ENCODE measurements around the gene MON1A.

MON1A gene

DNA sequence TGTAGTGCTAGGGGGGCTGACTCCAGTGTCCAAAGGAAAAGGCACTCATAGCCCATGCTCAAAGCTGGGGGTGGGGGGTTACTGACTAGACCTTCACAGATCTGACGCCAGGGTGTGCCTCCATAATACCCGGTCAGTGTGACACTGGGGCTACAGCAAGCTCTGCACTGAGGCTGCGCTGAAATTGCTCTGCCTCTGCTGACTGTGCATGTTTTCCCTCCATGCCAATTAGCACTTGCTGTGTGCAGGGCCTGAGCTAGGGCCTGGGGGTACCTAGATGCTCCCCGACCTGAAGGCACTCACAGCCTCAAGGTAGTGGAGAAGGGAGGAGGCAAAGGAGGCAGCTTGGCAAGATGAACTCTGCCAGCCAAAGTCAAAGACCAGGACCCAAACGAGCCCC is 65.1 kb downstream of the MON1A start:
- Histone ChIP-seq H3K4me1 (ENCODE audit: control insufficient read depth, insufficient read depth, low read length) (no peaks in the 10 kb centered on the region), H3K4me3 (ENCODE audit: low read depth, low read length) (no peak overlapping the region), H3K27ac (ENCODE audit: extremely low read depth, low read depth, low read length) (no peak overlapping the region), H3K36me3 (ENCODE audit: control insufficient read depth in 2 of 2, insufficient read depth in 1 of 2, low read length in 2 of 2) (no peaks in the 10 kb centered on the region), H3K9me3 (ENCODE audit: control insufficient read depth, insufficient read depth, low read depth, low read length) (no peaks in the 10 kb centered on the region)
- ChIA-PET POLR2A (no interaction called here), CTCF (no interaction called here)
- TF ChIP-seq, protein P1, sequence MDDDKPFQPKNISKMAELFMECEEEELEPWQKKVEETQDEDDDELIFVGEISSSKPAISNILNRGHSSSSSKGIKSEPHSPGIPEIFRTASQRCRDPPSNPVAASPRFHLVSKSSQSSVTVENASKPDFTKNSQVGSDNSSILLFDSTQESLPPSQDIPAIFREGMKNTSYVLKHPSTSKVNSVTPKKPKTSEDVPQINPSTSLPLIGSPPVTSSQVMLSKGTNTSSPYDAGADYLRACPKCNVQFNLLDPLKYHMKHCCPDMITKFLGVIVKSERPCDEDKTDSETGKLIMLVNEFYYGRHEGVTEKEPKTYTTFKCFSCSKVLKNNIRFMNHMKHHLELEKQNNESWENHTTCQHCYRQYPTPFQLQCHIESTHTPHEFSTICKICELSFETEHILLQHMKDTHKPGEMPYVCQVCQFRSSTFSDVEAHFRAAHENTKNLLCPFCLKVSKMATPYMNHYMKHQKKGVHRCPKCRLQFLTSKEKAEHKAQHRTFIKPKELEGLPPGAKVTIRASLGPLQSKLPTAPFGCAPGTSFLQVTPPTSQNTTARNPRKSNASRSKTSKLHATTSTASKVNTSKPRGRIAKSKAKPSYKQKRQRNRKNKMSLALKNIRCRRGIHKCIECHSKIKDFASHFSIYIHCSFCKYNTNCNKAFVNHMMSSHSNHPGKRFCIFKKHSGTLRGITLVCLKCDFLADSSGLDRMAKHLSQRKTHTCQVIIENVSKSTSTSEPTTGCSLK (tag by site-specific recombination; IDR thresholded peaks at IDR 0.05), result no peak

DNA sequence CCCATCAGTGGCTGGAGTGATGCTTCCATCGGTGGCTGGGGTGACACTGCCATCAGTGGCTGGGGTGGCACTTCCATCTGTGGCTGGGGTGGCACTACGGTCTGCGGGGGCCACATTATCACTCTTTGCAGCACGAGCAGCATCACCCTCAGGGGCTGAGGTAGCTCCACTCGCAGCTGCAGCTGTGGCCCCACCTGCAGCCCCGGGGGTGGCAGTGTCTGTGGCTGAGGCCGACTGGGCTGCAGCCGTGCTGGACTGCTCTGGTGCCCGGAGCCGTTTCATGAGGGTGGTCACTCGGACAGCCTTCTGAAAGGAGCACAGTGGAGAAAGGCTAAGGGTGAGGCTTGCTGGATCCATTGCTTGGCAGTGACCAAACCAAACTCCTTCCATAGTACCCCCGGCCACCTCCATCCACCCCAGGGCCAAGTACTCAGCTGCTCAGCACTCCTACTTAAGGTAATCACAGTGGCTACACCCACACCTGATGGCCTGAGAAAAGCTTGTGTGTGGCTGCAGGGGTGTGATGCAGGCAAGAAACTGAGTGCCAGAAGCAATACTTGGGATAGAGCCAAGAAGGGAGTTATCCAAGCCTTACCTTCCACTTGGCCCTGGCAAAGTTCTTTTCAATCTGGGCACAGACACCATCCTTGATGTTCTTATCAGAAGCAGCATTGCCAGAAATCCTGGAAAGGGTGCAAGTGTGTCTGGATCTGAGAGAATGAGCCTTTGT is 69.9 kb downstream of the MON1A start:
- Histone ChIP-seq H3K36me3 (ENCODE audit: control insufficient read depth in 2 of 2, insufficient read depth in 1 of 2, low read length in 2 of 2) (no peaks in the 10 kb centered on the region; a peak in 1 of 3 replicates), H3K27ac (ENCODE audit: extremely low read depth, low read depth, low read length) (no peak overlapping the region), H3K9me3 (ENCODE audit: control insufficient read depth, insufficient read depth, low read depth, low read length) (no peaks in the 10 kb centered on the region), H3K4me3 (ENCODE audit: low read depth, low read length) (no peak overlapping the region), H3K4me1 (ENCODE audit: control insufficient read depth, insufficient read depth, low read length) (no peaks in the 10 kb centered on the region)
- TF ChIP-seq EGR2 (tag by site-specific recombination; IDR thresholded peaks at IDR 0.05; ENCODE audit: low read depth) (peak; percentile 40; the same call in 1 of the 2 replicates), ZFP69B (tag by site-specific recombination; IDR thresholded peaks at IDR 0.05) (no peak), ZFHX2 (tag by site-specific recombination; conservative IDR thresholded peaks at IDR 0.05) (0 out of 2 replicates have a peak, but pooled peaks have one; percentile 11)
- ChIA-PET POLR2A (no interaction called here), CTCF (no interaction called here)
